ENCODE results near the gene MAD1L1.

Gene MAD1L1

DNA sequence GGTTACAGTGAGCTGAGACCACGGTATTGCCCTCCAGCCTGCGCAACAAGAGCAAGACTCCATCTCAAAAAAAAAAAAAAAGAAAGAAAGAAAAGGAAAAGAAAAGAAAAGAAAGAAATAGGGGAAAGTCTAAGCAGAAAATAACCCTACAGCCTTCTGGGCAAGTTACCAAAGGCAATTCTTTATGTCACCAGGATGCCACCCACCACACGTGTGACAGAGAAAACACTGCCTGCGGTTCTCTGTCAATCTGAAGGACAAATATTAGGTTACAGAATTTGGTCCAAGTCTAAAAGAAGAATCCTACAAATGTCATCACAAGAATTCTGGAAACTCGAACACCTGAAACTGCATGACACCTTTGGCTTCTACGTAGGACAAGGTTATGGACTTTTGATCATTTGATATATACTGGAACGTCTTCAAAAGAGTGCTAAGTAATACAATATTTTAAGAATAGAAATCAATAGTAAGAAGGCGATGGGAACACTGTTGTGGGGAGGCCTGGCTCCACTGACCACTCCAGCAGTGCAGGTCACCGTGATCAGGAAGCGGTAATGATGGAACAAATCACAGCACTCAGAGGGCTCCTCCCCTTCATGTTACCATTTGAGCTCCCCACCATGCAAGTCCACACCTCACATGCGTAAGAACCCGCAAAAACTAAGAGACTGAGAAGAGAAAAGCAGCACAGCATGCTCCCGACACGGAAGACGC is 75.8 kb downstream of the MAD1L1 start:
- no peak for DNase-seq (ENCODE audit: low read depth, low spot score)
- in situ Hi-C loops (cut with HindIII; ENCODE audit: low sequenced_read_pairs), result no loop called here
- H3K4me3 ChIP-seq (ENCODE audit: low read depth, low read length), result no peak overlapping the region
- TF ChIP-seq, protein P1, sequence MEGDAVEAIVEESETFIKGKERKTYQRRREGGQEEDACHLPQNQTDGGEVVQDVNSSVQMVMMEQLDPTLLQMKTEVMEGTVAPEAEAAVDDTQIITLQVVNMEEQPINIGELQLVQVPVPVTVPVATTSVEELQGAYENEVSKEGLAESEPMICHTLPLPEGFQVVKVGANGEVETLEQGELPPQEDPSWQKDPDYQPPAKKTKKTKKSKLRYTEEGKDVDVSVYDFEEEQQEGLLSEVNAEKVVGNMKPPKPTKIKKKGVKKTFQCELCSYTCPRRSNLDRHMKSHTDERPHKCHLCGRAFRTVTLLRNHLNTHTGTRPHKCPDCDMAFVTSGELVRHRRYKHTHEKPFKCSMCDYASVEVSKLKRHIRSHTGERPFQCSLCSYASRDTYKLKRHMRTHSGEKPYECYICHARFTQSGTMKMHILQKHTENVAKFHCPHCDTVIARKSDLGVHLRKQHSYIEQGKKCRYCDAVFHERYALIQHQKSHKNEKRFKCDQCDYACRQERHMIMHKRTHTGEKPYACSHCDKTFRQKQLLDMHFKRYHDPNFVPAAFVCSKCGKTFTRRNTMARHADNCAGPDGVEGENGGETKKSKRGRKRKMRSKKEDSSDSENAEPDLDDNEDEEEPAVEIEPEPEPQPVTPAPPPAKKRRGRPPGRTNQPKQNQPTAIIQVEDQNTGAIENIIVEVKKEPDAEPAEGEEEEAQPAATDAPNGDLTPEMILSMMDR (IDR thresholded peaks at IDR 0.05; ENCODE audit: low read depth, low read length), result no peak

DNA sequence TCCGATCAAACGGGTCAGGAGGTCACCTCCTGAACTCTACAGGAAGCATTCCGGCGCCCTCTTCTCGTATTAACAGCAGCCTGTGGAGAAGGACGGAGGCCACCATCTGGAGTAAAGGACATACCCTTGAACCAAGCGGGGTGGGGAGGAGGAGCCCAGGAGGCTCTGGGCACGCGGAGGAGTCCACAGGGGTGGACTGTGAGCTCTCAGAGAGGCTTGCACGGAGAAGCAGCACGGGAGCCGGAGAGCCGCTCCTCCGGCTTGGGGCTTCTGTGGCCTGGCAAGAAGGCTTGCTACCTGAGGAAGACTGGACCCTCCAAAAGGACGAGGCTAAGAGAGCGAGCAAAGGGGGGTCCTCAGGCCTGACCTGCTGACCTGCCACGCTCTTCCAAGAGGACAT is 77.9 kb downstream of the MAD1L1 start:
- DNase-seq (ENCODE audit: low read depth, low spot score), result no peak
- H3K4me3 ChIP-seq (ENCODE audit: low read depth, low read length), result no peak overlapping the region
- in situ Hi-C loops (cut with HindIII; ENCODE audit: low sequenced_read_pairs), result no loop called here
- TF ChIP-seq, protein P1 (IDR thresholded peaks at IDR 0.05; ENCODE audit: low read depth, low read length), result no peak

DNA sequence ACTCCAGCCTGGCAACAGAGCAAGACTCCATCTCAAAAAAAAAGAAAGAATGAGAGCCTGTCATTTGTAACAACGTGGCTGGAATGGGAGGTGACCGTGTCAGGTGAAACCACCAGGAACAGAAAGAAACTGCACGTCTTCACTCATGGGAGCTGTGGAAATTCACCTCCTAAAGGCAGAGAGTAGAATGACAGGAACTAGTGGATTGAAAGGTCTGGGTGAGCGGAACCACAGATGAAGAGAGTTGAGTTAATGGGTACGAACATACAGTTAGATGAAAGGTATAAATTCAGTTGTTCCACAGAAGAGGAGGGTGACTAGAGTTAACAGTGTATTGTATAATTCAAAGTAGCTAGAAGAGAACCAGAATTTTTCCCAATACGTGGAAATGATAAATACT is 78.6 kb downstream of the MAD1L1 start:
- DNase-seq (ENCODE audit: low read depth, low spot score), result no peak
- TF ChIP-seq, protein P1 (IDR thresholded peaks at IDR 0.05; ENCODE audit: low read depth, low read length), result no peak
- in situ Hi-C loops (cut with HindIII; ENCODE audit: low sequenced_read_pairs), result no loop called here
- no peak overlapping the region for H3K4me3 ChIP-seq (ENCODE audit: low read depth, low read length)

DNA sequence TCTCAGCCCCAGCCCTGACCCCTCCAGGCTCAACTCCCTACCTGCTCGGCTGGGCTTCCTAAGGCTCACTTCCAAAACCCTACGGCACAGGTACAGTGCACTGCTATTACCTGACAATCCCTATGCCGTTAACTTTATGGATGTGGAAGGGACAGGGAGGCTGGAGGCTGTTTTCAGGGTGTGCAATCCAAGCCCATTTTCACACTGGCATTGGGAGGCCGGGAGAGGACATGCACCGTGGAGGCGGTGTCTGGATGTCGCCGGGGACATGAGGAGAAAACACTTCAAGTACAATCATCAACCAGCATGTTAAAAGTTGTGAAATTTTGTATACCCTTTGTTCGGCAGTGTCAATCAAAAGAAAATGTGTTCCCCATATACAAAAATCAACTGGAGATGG is 80.1 kb downstream of the MAD1L1 start:
- TF ChIP-seq, protein P1 (IDR thresholded peaks at IDR 0.05; ENCODE audit: low read depth, low read length), result no peak
- DNase-seq (ENCODE audit: low read depth, low spot score), result no peak
- in situ Hi-C loops (cut with HindIII; ENCODE audit: low sequenced_read_pairs), result no loop called here
- H3K4me3 ChIP-seq (ENCODE audit: low read depth, low read length), result no peak overlapping the region

DNA sequence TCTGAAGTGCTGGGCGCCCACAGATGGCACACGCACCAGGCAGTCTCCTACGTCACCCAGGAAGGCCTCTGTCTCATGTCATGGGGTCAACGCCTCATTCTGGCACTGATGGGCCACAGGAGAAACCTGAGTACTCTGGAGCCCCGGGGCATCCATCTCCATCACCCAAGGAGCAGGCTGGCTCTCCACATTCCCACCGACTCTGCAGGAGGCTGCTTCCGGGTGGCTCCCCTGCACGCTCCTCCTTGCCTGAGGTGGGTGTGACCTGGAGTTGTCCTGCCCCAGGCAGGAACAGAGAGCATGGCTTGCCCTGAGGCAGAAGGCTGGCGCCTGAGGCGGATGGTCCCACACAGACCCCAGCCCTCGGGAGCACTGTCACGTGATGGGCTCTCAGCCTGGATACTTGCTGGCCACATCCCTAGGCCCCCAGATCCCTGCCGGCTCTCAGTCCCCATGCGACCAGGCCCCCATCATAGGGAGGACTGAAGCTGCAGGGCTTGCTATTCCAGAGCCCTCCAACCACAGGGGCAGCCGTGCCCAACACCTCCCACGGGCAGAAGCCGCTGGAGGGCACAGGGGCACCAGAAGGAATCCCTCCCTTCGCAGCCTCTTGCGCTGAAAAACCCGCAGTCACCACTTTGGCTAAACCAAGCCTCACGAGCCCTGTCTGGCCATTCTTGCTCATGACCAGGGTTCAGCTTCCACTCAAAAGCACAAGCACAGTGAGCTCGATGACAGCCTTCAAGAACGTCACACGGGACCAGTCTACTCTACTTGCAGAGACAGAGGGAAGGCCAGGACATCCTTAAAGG is 80.7 kb downstream of the MAD1L1 start:
- TF ChIP-seq, protein P1 (IDR thresholded peaks at IDR 0.05; ENCODE audit: low read depth, low read length), result no peak
- no peak overlapping the region for H3K4me3 ChIP-seq (ENCODE audit: low read depth, low read length)
- DNase-seq (ENCODE audit: low read depth, low spot score), result no peak
- in situ Hi-C loops (cut with HindIII; ENCODE audit: low sequenced_read_pairs), result no loop called here

DNA sequence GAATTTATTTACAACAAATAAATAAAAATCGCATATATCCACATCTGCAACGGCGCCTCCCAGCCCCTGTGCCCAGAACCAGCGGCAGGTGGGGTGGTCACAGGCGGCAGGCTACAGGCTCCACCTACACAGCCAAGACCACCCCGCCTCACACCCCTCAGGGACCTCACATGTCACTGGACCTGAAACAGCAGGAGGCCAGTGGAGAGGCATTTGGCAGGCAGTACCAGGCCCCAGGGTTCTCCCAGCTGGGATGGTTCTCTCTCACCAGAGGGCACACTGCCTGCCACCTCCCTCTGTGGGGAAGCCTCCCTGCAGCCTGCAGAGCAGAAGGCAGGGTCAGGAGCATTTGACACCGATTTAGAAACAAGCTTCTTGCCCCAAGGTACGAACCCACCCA is 81.5 kb downstream of the MAD1L1 start:
- in situ Hi-C loops (cut with HindIII; ENCODE audit: low sequenced_read_pairs), result no loop called here
- no peak overlapping the region for H3K4me3 ChIP-seq (ENCODE audit: low read depth, low read length)
- TF ChIP-seq, protein P1 (IDR thresholded peaks at IDR 0.05; ENCODE audit: low read depth, low read length), result no peak
- DNase-seq (ENCODE audit: low read depth, low spot score), result no peak
